ENCODE results near the gene KPTN. TPM values are rescaled to one million over a fixed set of nuclear protein-coding genes. Genes with fewer than 3 reads are reported as not detected.

KPTN gene
- total RNA-seq, 1 donor from 2014 or later: 9.3 TPM

DNA sequence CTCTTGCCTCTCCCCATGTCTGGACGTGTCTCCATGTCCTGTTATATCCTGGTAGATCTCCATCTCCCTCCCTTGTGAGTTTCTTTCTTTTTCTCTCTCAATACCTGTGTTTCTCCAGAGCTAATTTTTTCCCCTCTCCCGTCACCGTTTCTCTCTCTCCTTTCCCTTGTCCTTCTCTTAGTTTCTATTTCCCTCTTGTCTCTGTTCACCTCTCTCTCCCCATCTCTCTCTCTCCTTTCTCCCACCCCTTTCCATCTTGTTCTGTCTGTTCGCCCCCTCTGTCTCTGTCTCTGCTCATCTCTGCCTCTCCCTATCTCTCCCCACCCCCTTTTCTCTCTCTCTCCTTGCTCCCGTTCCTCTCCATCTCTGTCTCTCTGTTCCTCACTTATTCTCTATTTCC lies 25.3 kb downstream of the KPTN start:
- no peaks in the 10 kb centered on the region for H3K4me1 ChIP-seq
- intact Hi-C loops (cut with DNase I): no loop called here
- H3K4me3 ChIP-seq: no peak overlapping the region
- DNase-seq (no peak), ATAC-seq (no peak)
- TF ChIP-seq, protein P1, sequence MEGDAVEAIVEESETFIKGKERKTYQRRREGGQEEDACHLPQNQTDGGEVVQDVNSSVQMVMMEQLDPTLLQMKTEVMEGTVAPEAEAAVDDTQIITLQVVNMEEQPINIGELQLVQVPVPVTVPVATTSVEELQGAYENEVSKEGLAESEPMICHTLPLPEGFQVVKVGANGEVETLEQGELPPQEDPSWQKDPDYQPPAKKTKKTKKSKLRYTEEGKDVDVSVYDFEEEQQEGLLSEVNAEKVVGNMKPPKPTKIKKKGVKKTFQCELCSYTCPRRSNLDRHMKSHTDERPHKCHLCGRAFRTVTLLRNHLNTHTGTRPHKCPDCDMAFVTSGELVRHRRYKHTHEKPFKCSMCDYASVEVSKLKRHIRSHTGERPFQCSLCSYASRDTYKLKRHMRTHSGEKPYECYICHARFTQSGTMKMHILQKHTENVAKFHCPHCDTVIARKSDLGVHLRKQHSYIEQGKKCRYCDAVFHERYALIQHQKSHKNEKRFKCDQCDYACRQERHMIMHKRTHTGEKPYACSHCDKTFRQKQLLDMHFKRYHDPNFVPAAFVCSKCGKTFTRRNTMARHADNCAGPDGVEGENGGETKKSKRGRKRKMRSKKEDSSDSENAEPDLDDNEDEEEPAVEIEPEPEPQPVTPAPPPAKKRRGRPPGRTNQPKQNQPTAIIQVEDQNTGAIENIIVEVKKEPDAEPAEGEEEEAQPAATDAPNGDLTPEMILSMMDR (IDR thresholded peaks at IDR 0.05): no peak
- no peaks in the 10 kb centered on the region for H3K36me3 ChIP-seq
- H3K27me3 ChIP-seq: peaks cover 59% of the 10 kb centered on the region
- H3K27ac ChIP-seq: no peak overlapping the region
- H3K9me3 ChIP-seq: peaks cover 7% of the 10 kb centered on the region

DNA sequence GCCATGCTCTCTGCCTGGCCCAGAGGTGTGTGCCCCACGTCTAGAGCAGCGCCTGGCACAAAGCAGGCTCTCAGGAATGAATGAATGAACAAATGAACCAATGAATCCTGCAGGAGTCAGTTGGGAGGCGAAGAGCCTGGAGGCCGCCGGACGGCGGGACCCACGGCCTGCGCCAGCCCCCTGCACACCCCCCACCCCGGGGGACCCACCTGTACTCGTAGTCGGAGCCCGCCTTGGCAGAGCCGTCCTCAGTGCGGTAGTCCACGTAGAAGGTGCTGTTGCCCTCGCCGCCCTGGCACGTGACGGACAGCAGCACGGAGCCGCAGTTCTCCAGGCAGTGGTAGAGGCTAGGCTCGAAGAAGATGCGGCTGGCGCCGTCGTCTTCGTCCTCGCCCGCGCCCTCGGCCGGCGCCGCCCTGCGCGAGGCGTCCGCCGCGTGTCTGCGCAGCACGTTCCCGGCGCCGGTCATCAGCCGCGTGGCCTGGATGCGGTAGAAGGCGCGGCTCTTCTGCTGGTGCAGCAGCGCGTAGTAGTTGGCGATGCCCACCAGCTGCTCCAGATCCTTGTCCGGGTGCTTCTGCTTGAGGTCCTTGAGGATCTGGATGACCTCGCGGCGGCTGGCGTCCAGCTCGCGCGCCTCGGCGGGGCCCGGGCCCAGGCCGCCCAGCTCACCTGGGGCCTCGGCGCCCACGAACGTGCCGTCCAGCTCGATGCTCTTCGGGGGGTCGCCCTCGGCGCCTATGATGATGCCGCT lies 27.1 kb downstream of the KPTN start:
- H3K4me1 ChIP-seq: no peaks in the 10 kb centered on the region
- H3K27ac ChIP-seq: no peak overlapping the region
- no peaks in the 10 kb centered on the region for H3K36me3 ChIP-seq
- no peak for ATAC-seq
- intact Hi-C loops (cut with DNase I): no loop called here
- peaks cover 56% of the 10 kb centered on the region for H3K27me3 ChIP-seq
- no peak for DNase-seq
- TF ChIP-seq, protein P1 (IDR thresholded peaks at IDR 0.05): no peak
- peaks cover 7% of the 10 kb centered on the region for H3K9me3 ChIP-seq
- no peak overlapping the region for H3K4me3 ChIP-seq

DNA sequence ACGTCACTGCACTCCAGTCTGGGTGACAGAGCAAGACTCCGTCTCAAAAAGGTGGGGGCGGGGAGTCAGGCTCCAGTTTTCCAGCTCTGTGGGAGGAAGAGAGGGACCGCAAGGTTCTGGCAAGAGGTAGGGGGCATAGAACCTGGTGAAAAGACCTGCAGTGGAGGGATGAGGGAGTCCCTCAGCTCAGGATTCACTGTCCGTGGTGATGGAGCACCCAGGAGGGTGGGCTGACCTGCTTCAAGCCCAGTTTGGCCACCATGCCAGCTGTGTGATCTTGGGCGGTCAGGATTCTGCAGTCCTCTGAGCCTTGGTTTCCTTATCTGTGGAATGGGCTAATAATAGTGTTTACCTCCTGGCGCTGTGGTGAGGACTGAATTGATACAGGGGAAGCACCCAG lies 33.5 kb downstream of the KPTN start:
- H3K27me3 ChIP-seq: peaks cover 38% of the 10 kb centered on the region
- no peak for ATAC-seq
- H3K9me3 ChIP-seq: peaks cover under 1% of the 10 kb centered on the region

DNA sequence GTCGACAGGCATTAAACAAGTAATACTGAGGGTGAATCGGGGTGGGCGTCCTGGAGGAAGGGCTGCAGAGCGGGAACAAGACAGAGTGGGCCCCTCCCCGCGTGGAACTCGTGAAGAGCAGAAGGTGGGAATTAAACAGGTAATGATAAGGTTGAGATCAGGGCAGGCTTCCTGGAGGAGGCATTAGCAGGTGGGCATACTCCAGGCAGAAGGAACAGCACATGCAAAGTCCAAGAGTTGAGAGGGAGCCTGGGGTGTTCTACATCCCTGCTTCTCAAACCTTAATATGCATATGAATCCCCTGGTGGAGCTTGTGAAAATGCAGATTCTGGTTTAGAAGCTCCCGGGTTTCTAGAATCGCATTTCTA lies 35.7 kb downstream of the KPTN start:
- no peak overlapping the region for H3K27ac ChIP-seq
- intact Hi-C loops (cut with DNase I): no loop called here
- ATAC-seq (no peak), DNase-seq (no peak)
- H3K4me1 ChIP-seq: peaks cover 19% of the 10 kb centered on the region
- TF ChIP-seq, protein P1 (IDR thresholded peaks at IDR 0.05): no peak
- H3K9me3 ChIP-seq: no peaks in the 10 kb centered on the region
- H3K27me3 ChIP-seq: peaks cover 59% of the 10 kb centered on the region
- no peaks in the 10 kb centered on the region for H3K36me3 ChIP-seq
- no peak overlapping the region for H3K4me3 ChIP-seq

More for the DNA sequence above, 33.5 kb downstream of the KPTN start:
- H3K36me3 ChIP-seq: no peaks in the 10 kb centered on the region
- no peak overlapping the region for H3K4me3 ChIP-seq
- intact Hi-C loops (cut with DNase I): no loop called here
- H3K4me1 ChIP-seq: peaks cover 18% of the 10 kb centered on the region
- DNase-seq: no peak
- TF ChIP-seq, protein P1 (IDR thresholded peaks at IDR 0.05): no peak
- H3K27ac ChIP-seq: no peak overlapping the region

DNA sequence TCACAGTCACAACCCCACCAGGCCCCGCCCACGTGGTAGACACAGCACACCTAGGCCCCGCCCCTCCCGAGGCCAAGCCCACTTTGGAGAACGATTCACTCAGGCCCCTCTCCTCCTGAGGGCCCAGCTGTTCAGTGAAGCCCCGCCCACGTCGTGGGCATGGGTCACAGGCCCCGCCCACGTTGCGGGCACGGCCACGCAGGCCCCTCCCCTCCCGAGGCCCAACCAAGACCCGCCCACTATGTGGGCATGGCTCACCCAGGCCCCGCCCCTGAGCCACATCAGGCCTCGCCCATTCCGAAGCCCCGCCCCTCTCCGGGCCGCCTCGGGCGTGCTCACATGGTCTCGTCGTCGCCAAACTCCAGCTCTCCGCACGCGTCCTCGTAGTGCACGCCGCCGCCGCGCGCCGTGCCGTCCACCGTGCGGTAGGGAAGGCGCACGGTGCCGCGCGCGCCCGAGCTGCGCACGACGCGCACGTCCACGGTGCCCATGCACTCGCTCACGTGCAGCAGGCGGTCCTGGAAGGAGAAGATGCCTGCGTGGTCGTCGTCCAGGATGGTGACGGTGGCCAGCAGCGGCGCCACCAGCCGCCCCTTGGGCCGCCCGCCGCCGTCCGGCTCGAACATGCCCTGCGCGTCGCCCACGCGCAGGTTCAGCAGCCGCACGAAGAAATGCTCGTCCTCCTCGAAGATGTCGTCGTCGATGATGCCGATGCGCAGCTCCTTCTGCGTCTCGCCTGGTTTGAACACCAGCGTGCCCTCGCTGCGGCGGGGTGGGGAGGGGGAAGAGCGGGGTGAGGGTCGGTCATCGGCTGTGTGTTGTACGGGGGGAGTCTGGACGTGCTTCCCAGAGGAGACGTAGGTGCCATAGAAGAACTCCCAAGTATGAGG lies 36.3 kb downstream of the KPTN start:
- peaks cover 19% of the 10 kb centered on the region for H3K4me1 ChIP-seq
- H3K9me3 ChIP-seq: no peaks in the 10 kb centered on the region
- no peaks in the 10 kb centered on the region for H3K36me3 ChIP-seq
- no peak overlapping the region for H3K27ac ChIP-seq
- ATAC-seq (peak; percentile 85), DNase-seq (peak; percentile 79)
- TF ChIP-seq, protein P1 (IDR thresholded peaks at IDR 0.05): no peak
- no peak overlapping the region for H3K4me3 ChIP-seq
- peaks cover 65% of the 10 kb centered on the region for H3K27me3 ChIP-seq
- intact Hi-C loops (cut with DNase I): no loop called here
